ENCODE measurements around the gene ZNF335. TPM values are rescaled to one million over a fixed set of nuclear protein-coding genes. Genes with fewer than 3 reads are reported as not detected.

The ZNF335 gene
- total and polyA plus RNA-seq, 2 donors (not counting 3 experiments of a cell fraction or from before 2014, with no cell fraction given): 17.3 to 22.8 TPM

DNA sequence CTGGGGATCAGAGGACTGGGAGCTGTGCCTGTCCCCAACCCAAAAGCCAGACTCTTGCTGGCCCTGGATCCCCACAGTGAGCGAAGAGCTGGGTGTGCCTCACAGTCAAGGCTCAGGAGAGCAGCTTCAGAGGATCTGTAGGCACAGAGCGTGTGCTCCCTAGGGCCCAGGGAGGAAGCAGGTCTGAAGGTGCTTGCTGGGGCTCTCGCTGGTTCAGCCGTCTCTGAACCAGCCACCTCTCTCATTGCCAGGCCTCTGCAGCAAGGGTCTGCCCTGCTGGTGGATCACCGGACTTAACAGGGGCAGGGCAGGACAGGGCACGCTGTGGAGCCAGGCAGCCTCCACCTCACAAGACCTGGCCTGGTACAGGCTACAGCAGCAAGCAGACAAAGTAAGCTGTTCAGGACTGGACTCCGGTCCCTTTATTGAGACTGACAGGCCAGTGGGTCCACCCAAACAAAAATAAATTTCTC is 23.7 kb downstream of the ZNF335 start:
- Histone ChIP-seq H3K9me1 (replicated peaks; ENCODE audit: control insufficient read depth, extremely low read depth, insufficient read depth, low read length) (no peaks in the 10 kb centered on the region), H3K27me3 (ENCODE audit: control insufficient read depth in 2 of 2, insufficient read depth in 2 of 2, low read length in 2 of 2) (no peaks in the 10 kb centered on the region), H3K4me1 (ENCODE audit: control insufficient read depth, extremely low read depth, insufficient read depth, low read length) (no peaks in the 10 kb centered on the region), H2AFZ (ENCODE audit: low read depth, low read length) (no peak overlapping the region), H3K9me3 (replicated peaks; ENCODE audit: control insufficient read depth, insufficient read depth, low read length) (no peaks in the 10 kb centered on the region), H3K9ac (replicated peaks; ENCODE audit: extremely low read depth, insufficient read depth, low read length) (no peak overlapping the region), H3K36me3 (ENCODE audit: control insufficient read depth in 2 of 2, extremely low read depth in 1 of 2, insufficient read depth in 2 of 2, low read length in 2 of 2) (peaks cover 7 to 82% of the 10 kb centered on the region in 2 experiments), H3K4me3 (replicated peaks in 1 of 3; ENCODE audit: insufficient read depth in 1 of 3, low read depth in 1 of 3, low read length in 3 of 3) (no peak overlapping the region), H3K79me2 (ENCODE audit: control insufficient read depth, insufficient read depth, low read length) (no peaks in the 10 kb centered on the region), H4K20me1 (replicated peaks; ENCODE audit: control insufficient read depth, extremely low read depth, insufficient read depth, low read length) (no peaks in the 10 kb centered on the region), H3K27ac (ENCODE audit: insufficient read depth, low read depth, low read length) (no peak overlapping the region), H3K4me2 (ENCODE audit: insufficient read depth, low read length) (no peak overlapping the region)
- FAIRE-seq (no peak), DNase-seq (ENCODE audit: low read depth, low spot score) (no peak)
- POLR2A ChIA-PET: interaction anchor here (1.9 kb wide), 2 partner anchors 13 to 14 kb away, joined by 4 to 8 read pairs; partner anchors contain the start of gene PCIF1
- dilution Hi-C loops (cut with MboI; ENCODE audit: extremely low pct_ligation_motif_present, low sequenced_read_pairs) (no loop called here), intact Hi-C loops (cut with micrococcal nuclease) (no loop called here)
- CTCF ChIA-PET: interaction anchor here (0.8 to 1.9 kb wide), 6 partner anchors 9 to 150 kb away, joined by 3 to 18 read pairs (median 4); no protein-coding TSS in a partner anchor
- no TSS peak for BruUV-seq (replicated peaks)
- TF ChIP-seq FOS (IDR thresholded peaks at IDR 0.05; ENCODE audit: borderline replicate concordance, insufficient read depth, low read length) (no peak), POLR2A (IDR thresholded peaks at IDR 0.05; ENCODE audit: low read depth, low read length) (no peak), POLR2AphosphoS5 (IDR thresholded peaks at IDR 0.05; ENCODE audit: insufficient read depth, low read depth, low read length) (no peak), GATA2 (IDR thresholded peaks at IDR 0.05; ENCODE audit: insufficient read depth, insufficient read length, low read depth, low read length) (no peak), JUN (IDR thresholded peaks at IDR 0.05; ENCODE audit: borderline replicate concordance, insufficient read depth, insufficient read length, low read depth) (no peak)
- TF ChIP-seq, protein P1, sequence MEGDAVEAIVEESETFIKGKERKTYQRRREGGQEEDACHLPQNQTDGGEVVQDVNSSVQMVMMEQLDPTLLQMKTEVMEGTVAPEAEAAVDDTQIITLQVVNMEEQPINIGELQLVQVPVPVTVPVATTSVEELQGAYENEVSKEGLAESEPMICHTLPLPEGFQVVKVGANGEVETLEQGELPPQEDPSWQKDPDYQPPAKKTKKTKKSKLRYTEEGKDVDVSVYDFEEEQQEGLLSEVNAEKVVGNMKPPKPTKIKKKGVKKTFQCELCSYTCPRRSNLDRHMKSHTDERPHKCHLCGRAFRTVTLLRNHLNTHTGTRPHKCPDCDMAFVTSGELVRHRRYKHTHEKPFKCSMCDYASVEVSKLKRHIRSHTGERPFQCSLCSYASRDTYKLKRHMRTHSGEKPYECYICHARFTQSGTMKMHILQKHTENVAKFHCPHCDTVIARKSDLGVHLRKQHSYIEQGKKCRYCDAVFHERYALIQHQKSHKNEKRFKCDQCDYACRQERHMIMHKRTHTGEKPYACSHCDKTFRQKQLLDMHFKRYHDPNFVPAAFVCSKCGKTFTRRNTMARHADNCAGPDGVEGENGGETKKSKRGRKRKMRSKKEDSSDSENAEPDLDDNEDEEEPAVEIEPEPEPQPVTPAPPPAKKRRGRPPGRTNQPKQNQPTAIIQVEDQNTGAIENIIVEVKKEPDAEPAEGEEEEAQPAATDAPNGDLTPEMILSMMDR (IDR thresholded peaks at IDR 0.05; ENCODE audit: extremely low read depth in 1 of 2, insufficient read depth in 1 of 2, low read depth in 1 of 2, low read length in 2 of 2): no peak
